ENCODE data around the gene AACS. TPM values are rescaled to one million over a fixed set of nuclear protein-coding genes. Genes with fewer than 3 reads are reported as not detected.

AACS gene
- polyA plus RNA-seq, 1 experiment: 18.0 TPM

DNA sequence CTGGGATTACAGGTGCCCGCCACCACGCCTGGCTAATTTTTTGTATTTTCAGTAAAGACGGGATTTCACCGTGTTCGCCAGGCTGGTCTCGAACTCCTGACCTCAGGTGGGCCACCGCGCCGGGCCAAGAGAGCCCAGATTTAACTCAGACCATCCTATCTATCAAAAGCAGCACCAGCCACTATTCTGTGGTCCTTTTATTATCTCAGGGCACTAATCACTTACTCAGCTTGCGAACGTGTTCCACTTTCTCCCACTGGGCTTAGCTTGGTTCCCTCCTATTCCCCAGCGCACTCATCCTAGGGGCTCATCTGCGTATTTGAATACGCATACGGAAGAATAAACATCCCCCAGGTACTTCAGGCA, 16.2 kb upstream of the AACS start:
- no peak for DNase-seq (ENCODE audit: low read depth, low spot score)
- no peaks in the 10 kb centered on the region; the same call in 1 of the 2 replicates for H3K9me3 ChIP-seq (ENCODE audit: control insufficient read depth, insufficient read depth, low read length)
- no peak for TF ChIP-seq CTCF (IDR thresholded peaks at IDR 0.05; ENCODE audit: low read depth, low read length)
- no peak overlapping the region for H3K27ac ChIP-seq (ENCODE audit: low read depth, low read length)
- CTCF ChIA-PET: no interaction called here
- H3K4me3 ChIP-seq (ENCODE audit: low read depth, low read length): peak overlapping the region; percentile 53
- POLR2A ChIA-PET: interaction anchor here (0.6 to 0.8 kb wide), 3 partner anchors 16 to 43 kb away, joined by 3 read pairs; partner anchors contain the start of gene AACS
- H3K27me3 ChIP-seq (ENCODE audit: control insufficient read depth, insufficient read depth, low read length): no peaks in the 10 kb centered on the region

GRCh38 chr12:125050446-125050845, 14.8 kb upstream of the AACS start:
- POLR2A ChIA-PET: no interaction called here
- H3K4me3 ChIP-seq (ENCODE audit: low read depth, low read length): no peak overlapping the region
- CTCF ChIA-PET: no interaction called here
- no peak for DNase-seq (ENCODE audit: low read depth, low spot score)
- TF ChIP-seq CTCF (IDR thresholded peaks at IDR 0.05; ENCODE audit: low read depth, low read length): no peak
- no peak overlapping the region for H3K27ac ChIP-seq (ENCODE audit: low read depth, low read length)
- no peaks in the 10 kb centered on the region; the same call in 1 of the 2 replicates for H3K9me3 ChIP-seq (ENCODE audit: control insufficient read depth, insufficient read depth, low read length)
- no peaks in the 10 kb centered on the region for H3K27me3 ChIP-seq (ENCODE audit: control insufficient read depth, insufficient read depth, low read length)

DNA sequence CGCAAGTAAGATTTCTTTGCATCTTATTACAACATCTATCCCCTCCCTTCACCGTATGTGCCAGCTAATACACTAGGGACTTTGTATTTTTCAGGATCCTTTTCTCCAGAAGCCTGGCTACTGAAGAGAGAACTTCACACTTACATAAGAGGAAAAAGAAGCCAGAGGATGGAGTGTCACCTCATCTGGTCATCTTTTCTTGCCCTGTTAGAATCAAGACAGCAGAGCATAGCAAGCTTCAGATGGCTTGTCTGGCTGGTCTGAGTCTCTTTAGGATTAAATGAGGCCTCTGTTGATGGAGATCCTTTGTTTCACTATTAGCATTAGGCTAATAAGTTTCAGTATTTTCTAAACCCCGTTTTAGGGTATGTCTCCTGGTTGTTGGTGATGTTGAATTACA, 14.4 kb upstream of the AACS start:
- Histone ChIP-seq H3K27me3 (ENCODE audit: control insufficient read depth, insufficient read depth, low read length) (no peaks in the 10 kb centered on the region), H3K4me3 (ENCODE audit: low read depth, low read length) (no peak overlapping the region), H3K27ac (ENCODE audit: low read depth, low read length) (no peak overlapping the region), H3K9me3 (ENCODE audit: control insufficient read depth, insufficient read depth, low read length) (no peaks in the 10 kb centered on the region; the same call in 1 of the 2 replicates)
- TF ChIP-seq CTCF (IDR thresholded peaks at IDR 0.05; ENCODE audit: low read depth, low read length): no peak
- ChIA-PET CTCF (no interaction called here), POLR2A (no interaction called here)
- DNase-seq (ENCODE audit: low read depth, low spot score): no peak

- Histone ChIP-seq H3K27ac (ENCODE audit: low read depth, low read length) (no peak overlapping the region), H3K4me3 (ENCODE audit: low read depth, low read length) (no peak overlapping the region), H3K9me3 (ENCODE audit: control insufficient read depth, insufficient read depth, low read length) (no peaks in the 10 kb centered on the region; the same call in 1 of the 2 replicates), H3K27me3 (ENCODE audit: control insufficient read depth, insufficient read depth, low read length) (no peaks in the 10 kb centered on the region)
- ChIA-PET CTCF (no interaction called here), POLR2A (no interaction called here)
- no peak for TF ChIP-seq CTCF (IDR thresholded peaks at IDR 0.05; ENCODE audit: low read depth, low read length)
- no peak for DNase-seq (ENCODE audit: low read depth, low spot score)
Observed at GRCh38 chr12:125053821-125054220, 11.4 kb upstream of the AACS start.

- TF ChIP-seq CTCF (IDR thresholded peaks at IDR 0.05; ENCODE audit: low read depth, low read length): no peak
- H3K27ac ChIP-seq (ENCODE audit: low read depth, low read length): no peak overlapping the region
- DNase-seq (ENCODE audit: low read depth, low spot score): no peak
- CTCF ChIA-PET: no interaction called here
- no peak overlapping the region for H3K4me3 ChIP-seq (ENCODE audit: low read depth, low read length)
- POLR2A ChIA-PET: interaction anchor here (0.7 kb wide), 1 partner anchor 155 kb away, joined by 4 read pairs; no protein-coding TSS in a partner anchor
- H3K27me3 ChIP-seq (ENCODE audit: control insufficient read depth, insufficient read depth, low read length): no peaks in the 10 kb centered on the region
- no peaks in the 10 kb centered on the region for H3K9me3 ChIP-seq (ENCODE audit: control insufficient read depth, insufficient read depth, low read length)
Observed at GRCh38 chr12:125055591-125055990, 9.6 kb upstream of the AACS start.
